GM12878 (cell line): ENCODE data around the gene MT1X. TPM values are rescaled to one million over a fixed set of nuclear protein-coding genes. Genes with fewer than 3 reads are reported as not detected.

Experiments used
- ATAC-seq: fragments of 200-7000 bp; cut with Tn5 transposase; 3 replicates; pipeline ENCODE4 v1.9.1; 2020; ENCODE audit warnings: mild to moderate bottlenecking, moderate library complexity
- BruUV-seq: library from RNA; stranded (reverse); fragments of 400-500 nt; replicated peaks from 2 replicates; lab custom pipeline; 2021; lab: Mats Ljungman, UMichigan
- CTCF ChIA-PET: fragments of 300-600 bp; sonication (Branson Sonifier 250); formaldehyde crosslinking; extraction: SDS; loops from one replicate; lab custom pipeline; 2021; ENCODE audit warnings: inconsistent platforms; lab: Yijun Ruan, JAX
- POLR2A ChIA-PET: fragments of 350-600 bp; formaldehyde crosslinking; extraction: SDS; loops from one replicate; lab custom pipeline; 2021; ENCODE audit warnings: inconsistent platforms; lab: Charles Lee
- RAD21 ChIA-PET: fragments of 300-600 bp; sonication (Branson Sonifier 250); formaldehyde crosslinking; loops from one replicate; lab custom pipeline; 2023; ENCODE audit warnings: antibody characterized with exemption; ENCODE audit not compliant: unreplicated experiment; lab: Charles Lee
- SMC1A ChIA-PET: fragments of 300-600 bp; sonication (Branson Sonifier 250); formaldehyde crosslinking; loops from one replicate; lab custom pipeline; 2023; ENCODE audit not compliant: unreplicated experiment, uncharacterized antibody; lab: Charles Lee
- DNase-seq: peaks from one replicate; pipeline ENCODE4 v3.0.0-alpha.2; 2011; ENCODE audit warnings: low read depth, low spot score
- FAIRE-seq: peaks from 3 replicates; lab custom pipeline; 2011; peaks lifted over from hg19 to GRCh38; lab: Jason Lieb, UNC
- H2AFZ ChIP-seq: 2 replicates; pipeline ENCODE4 v1.6.0; 2011; ENCODE audit warnings: low read depth, low read length, control low read depth; ENCODE audit not compliant: control insufficient read depth
- H3K27ac ChIP-seq: 2 replicates; pipeline ENCODE4 v1.5.1; 2011; ENCODE audit warnings: control low read depth; ENCODE audit not compliant: control insufficient read depth, insufficient read depth
- H3K27me3 ChIP-seq, 2 experiments: replicated peaks in 1 of 2; 2 replicates each; pipeline versions ENCODE4 v1.6.0 to v1.6.1; 2011; ENCODE audit warnings: low read length in 1 of 2; ENCODE audit not compliant: control insufficient read depth in 2 of 2, insufficient read depth in 2 of 2
- H3K36me3 ChIP-seq, 2 experiments: 2 replicates each; pipeline ENCODE4 v1.5.1; 2011; ENCODE audit warnings: low read length in 1 of 2; ENCODE audit not compliant: control insufficient read depth in 2 of 2, insufficient read depth in 2 of 2
- H3K4me1 ChIP-seq: 2 replicates; pipeline ENCODE4 v1.6.1; 2011; ENCODE audit warnings: mild to moderate bottlenecking, low read length, moderate library complexity, mixed read lengths; ENCODE audit not compliant: control insufficient read depth, insufficient read depth
- H3K4me2 ChIP-seq: 2 replicates; pipeline ENCODE4 v1.6.0; 2011; ENCODE audit warnings: control low read depth; ENCODE audit not compliant: control insufficient read depth, insufficient read depth
- H3K4me3 ChIP-seq: fragments of 200-600 bp; sonication (generic); 2 replicates; pipeline ENCODE4 v1.5.1; 2016
- H3K79me2 ChIP-seq: 2 replicates; pipeline ENCODE4 v1.6.0; 2011; ENCODE audit warnings: low read length; ENCODE audit not compliant: control insufficient read depth, insufficient read depth
- H3K9ac ChIP-seq: 2 replicates; pipeline ENCODE4 v1.8.0; 2011; ENCODE audit warnings: low read length, control low read depth, mixed read lengths; ENCODE audit not compliant: control insufficient read depth, insufficient read depth
- H3K9me3 ChIP-seq: replicated peaks from 3 replicates; pipeline ENCODE4 v1.5.1; 2011; ENCODE audit warnings: mild to moderate bottlenecking, low read length; ENCODE audit not compliant: control insufficient read depth, insufficient read depth
- H4K20me1 ChIP-seq: 2 replicates; pipeline ENCODE4 v1.6.0; 2011; ENCODE audit not compliant: control insufficient read depth, insufficient read depth
- BACH1 ChIP-seq: fragments of 450-650 bp; IDR thresholded peaks from 2 replicates; pipeline ENCODE4 v1.6.1; 2017; ENCODE audit warnings: mild to moderate bottlenecking, borderline replicate concordance
- EP300 ChIP-seq, 2 experiments: fragments of 150-350 bp in 1 of 2; IDR thresholded peaks; 2 replicates each; pipeline ENCODE4 v1.6.1; 2011 to 2012; ENCODE audit warnings: low read depth in 2 of 2, low read length in 2 of 2, borderline replicate concordance in 1 of 2, improper control_type of control experiment in 1 of 2, inconsistent platforms in 1 of 2; ENCODE audit not compliant: control insufficient read depth in 1 of 2
- FOXM1 ChIP-seq: IDR thresholded peaks from 2 replicates; pipeline ENCODE4 v1.6.1; 2012; ENCODE audit warnings: low read depth, mild to moderate bottlenecking, inconsistent platforms, low read length, moderate library complexity
- IKZF2 ChIP-seq, 2 experiments: fragments of 450-650 bp; IDR thresholded peaks; 2 replicates each; pipeline ENCODE4 v1.6.1; 2017; ENCODE audit warnings: mild to moderate bottlenecking in 2 of 2, moderate library complexity in 2 of 2
- NBN ChIP-seq: fragments of 450-650 bp; IDR thresholded peaks from 2 replicates; pipeline ENCODE4 v1.6.1; 2016
- SMAD5 ChIP-seq: IDR thresholded peaks from 2 replicates; pipeline ENCODE4 v1.6.1; 2016; ENCODE audit warnings: antibody characterized with exemption, low read depth
- SMC3 ChIP-seq: IDR thresholded peaks from 2 replicates; pipeline ENCODE4 v1.6.1; 2011; ENCODE audit warnings: low read length, improper control_type of control experiment, borderline replicate concordance
- STAT1 ChIP-seq: fragments of 450-650 bp; conservative IDR thresholded peaks from 2 replicates; pipeline ENCODE4 v1.6.1; 2014; ENCODE audit warnings: antibody characterized with exemption, mild to moderate bottlenecking
- TARDBP ChIP-seq: IDR thresholded peaks from 2 replicates; pipeline ENCODE4 v1.6.1; 2016; ENCODE audit warnings: borderline replicate concordance
- WGBS: methylation state at CpG from one replicate; pipeline ENCODE4 v1.1.6; 2016; ENCODE audit warnings: low lambda C conversion rate; ENCODE audit not compliant: insufficient replicate concordance, insufficient coverage; ENCODE audit errors: missing lambda C conversion rate; 5-methylcytosine and 5-hydroxymethylcytosine counted together
- in situ Hi-C: fragments of 300-500 bp; cut with MboI; formaldehyde crosslinking; loops from 9 replicates; pipeline ENCODE4 v1.14.3; 2018; ENCODE audit warnings: mixed read lengths
- intact Hi-C: fragments of 100-400 bp; cut with micrococcal nuclease; formaldehyde crosslinking; loops from one replicate; pipeline ENCODE4 v1.14.2; 2022; ENCODE audit not compliant: unreplicated experiment
- polyA plus RNA-seq, 11 experiments: library from polyadenylated mRNA; depleted of rRNA in 4 of 11; unstranded in 6 of 11; stranded (reverse) in 5 of 11; fragments of >200 nt; fragmentation: Nextera tagmentation in 4 of 11; fragmentation: Illumina TruSeq in 1 of 11; extraction: Ambion mirVana in 4 of 11; extraction: Trizol in 1 of 11; gene quantifications; 1 replicate in 1 of 11; 2 replicates in 10 of 11; pipeline versions ENCODE4 v1.2.1 to v1.2.3, GENCODE V29; 2011 to 2016; ENCODE audit warnings: inconsistent platforms in 2 of 11, missing spikeins in 2 of 11, low read depth in 1 of 11
- total RNA-seq, 4 experiments: library from RNA; depleted of rRNA in 3 of 4; stranded (reverse); fragments of >200 nt in 3 of 4; fragmentation: Illumina TruSeq in 1 of 4; extraction: Trizol in 1 of 4; gene quantifications; 2 replicates each; pipeline versions ENCODE4 v1.2.1 to v1.2.3, GENCODE V29; 2013 to 2021

The MT1X gene
- total and polyA plus RNA-seq, 10 of the 15 experiments (the other 5 are each of a cell fraction or from before 2014, with no cell fraction given): 5.8 to 65.6 (median 15.4) TPM

DNA sequence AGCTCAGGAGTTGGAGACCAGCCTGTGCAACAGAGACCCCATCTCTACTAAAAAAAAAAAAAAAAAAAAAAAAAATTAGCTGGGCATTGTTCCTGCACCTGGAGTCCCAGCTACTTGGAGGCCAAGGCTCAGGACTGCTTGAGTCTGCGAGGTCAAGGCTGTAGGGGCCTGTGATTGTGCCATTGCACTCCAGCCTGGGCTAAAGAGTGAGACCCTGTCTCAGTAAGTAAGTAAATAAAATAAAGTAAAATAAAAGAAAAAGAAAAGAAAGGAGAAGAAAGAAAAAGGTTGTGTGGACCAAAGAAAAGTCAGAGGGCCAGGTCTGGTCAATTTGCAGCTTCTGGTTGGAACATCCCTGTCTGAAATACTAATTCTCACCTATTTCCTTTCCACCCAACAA, 18.4 kb downstream of the MT1X start:
- no peak overlapping the region for H3K27ac ChIP-seq
- no TSS peak for BruUV-seq
- H3K9me3 ChIP-seq: no peaks in the 10 kb centered on the region; the same call in 2 of the 3 replicates
- POLR2A ChIA-PET: interaction anchor here (0.5 to 1.0 kb wide), 4 partner anchors 30 to 375 kb away, joined by 3 read pairs; partner anchors contain the start of gene MT1E
- H3K4me2 ChIP-seq: no peak overlapping the region
- H3K79me2 ChIP-seq: no peaks in the 10 kb centered on the region
- no peak for TF ChIP-seq FOXM1
- TF ChIP-seq STAT1: no peak
- TF ChIP-seq SMAD5: no peak
- no peak for TF ChIP-seq TARDBP
- no peak for TF ChIP-seq BACH1
- no peak for TF ChIP-seq NBN
- TF ChIP-seq EP300 (IDR thresholded peaks at IDR 0.05; ENCODE audit: borderline replicate concordance in 1 of 2, control insufficient read depth in 1 of 2, low read depth in 2 of 2, low read length in 2 of 2): no peak
- TF ChIP-seq SMC3: no peak
- no peak for TF ChIP-seq IKZF2 (IDR thresholded peaks at IDR 0.05)
- DNase-seq (no peak), ATAC-seq (no peak), FAIRE-seq (no peak)
- CTCF ChIA-PET: interaction anchor here (0.6 to 4.6 kb wide), 21 partner anchors 14 to 344 kb away, joined by 3 to 90 read pairs (median 12); partner anchors contain the start of gene MT2A
- no peaks in the 10 kb centered on the region; a peak in 2 of 4 replicates for H3K27me3 ChIP-seq
- in situ Hi-C loops: loop anchor here (5.0 kb wide), 1 partner anchor 188 kb away; no protein-coding TSS in a partner anchor
- 85% methylated on average over 1 of the region's 1 CpG for WGBS
- H3K4me3 ChIP-seq: no peak overlapping the region
- RAD21 ChIA-PET: interaction anchor here (0.6 to 4.7 kb wide), 11 partner anchors 16 to 249 kb away, joined by 3 to 66 read pairs (median 10); partner anchors contain the start of genes NUDT21 and OGFOD1
- no peaks in the 10 kb centered on the region for H4K20me1 ChIP-seq
- SMC1A ChIA-PET: interaction anchor here (0.6 to 4.6 kb wide), 21 partner anchors 15 to 859 kb away, joined by 3 to 67 read pairs (median 6); partner anchors contain the start of gene MT1X
- no peak overlapping the region for H2AFZ ChIP-seq
- no peak overlapping the region for H3K9ac ChIP-seq
- intact Hi-C loops: loop anchor here (10.0 kb wide), 1 partner anchor 386 kb away; no protein-coding TSS in a partner anchor
- no peaks in the 10 kb centered on the region; the same call in 1 of the 2 replicates for H3K4me1 ChIP-seq
- no peaks in the 10 kb centered on the region for H3K36me3 ChIP-seq
